Lower leg skin (tissue), 3 donors: ENCODE data around the gene CPZ.

ENCODE experiments used
- CTCF ChIP-seq, 3 donors: fragments of 450-650 bp; IDR thresholded peaks; one replicate each; pipeline ENCODE4 v1.5.1; 2016; ENCODE audit warnings: antibody characterized with exemption in 3 of 3, mild to moderate bottlenecking in 3 of 3, moderate library complexity in 2 of 3
- POLR2A ChIP-seq, 2 donors: fragments of 450-650 bp; IDR thresholded peaks; one replicate each; pipeline ENCODE4 v1.6.1; 2016 to 2017; ENCODE audit warnings: antibody characterized with exemption in 2 of 2, mild to moderate bottlenecking in 1 of 2, moderate library complexity in 1 of 2

- TF ChIP-seq CTCF (IDR thresholded peaks at IDR 0.05) (no peak), POLR2A (IDR thresholded peaks at IDR 0.05) (no peak)
These were observed 11.4 kb downstream of the CPZ start for GRCh38 chr4:8603931-8604330.
